Vagina (tissue), 2 donors: Measurements from ENCODE around the gene FAM50B.

Source experiments
- CTCF ChIP-seq, 3 experiments: fragments of 450-650 bp in 2 of 3; fragments of 200-600 bp in 1 of 3; sonication (generic) in 1 of 3; IDR thresholded peaks; one replicate each; pipeline ENCODE4 v1.5.1; 2017 to 2019; ENCODE audit warnings: antibody characterized with exemption in 3 of 3, mild to moderate bottlenecking in 2 of 3, moderate library complexity in 2 of 3
- POLR2A ChIP-seq, 2 donors: fragments of 450-650 bp; IDR thresholded peaks; one replicate each; pipeline ENCODE4 v1.6.1; 2017; ENCODE audit warnings: antibody characterized with exemption in 2 of 2, mild to moderate bottlenecking in 2 of 2, moderate library complexity in 2 of 2

- no peak for TF ChIP-seq CTCF (IDR thresholded peaks at IDR 0.05)
- TF ChIP-seq POLR2A (IDR thresholded peaks at IDR 0.05), result no peak
Measured at GRCh38 chr6:3819161-3820110, 29.7 kb upstream of the FAM50B start.
